ENCODE results near the gene CHST12.
"Not testable (repeated sequence)": the region's sequence is repeated elsewhere in the genome, so short reads cannot be mapped to it uniquely, and the experiment has no call there.

Gene CHST12

GRCh38 chr7:2435146-2435545 is 31.7 kb downstream of the CHST12 start:
- DNase-seq (ENCODE audit: low spot score) = no peak

- DNase-seq (ENCODE audit: low spot score) = no peak
Measured at GRCh38 chr7:2436341-2437104, 33.1 kb downstream of the CHST12 start.

GRCh38 chr7:2437136-2437535 is 33.7 kb downstream of the CHST12 start:
- no peak for DNase-seq (ENCODE audit: low spot score)

- no peak for DNase-seq (ENCODE audit: low spot score)
Measured at GRCh38 chr7:2437537-2438148, 34.2 kb downstream of the CHST12 start.

GRCh38 chr7:2438186-2438585 is 34.8 kb downstream of the CHST12 start:
- no peak for DNase-seq (ENCODE audit: low spot score)

- DNase-seq (ENCODE audit: low spot score) = no peak
Measured at GRCh38 chr7:2438775-2439174, 35.4 kb downstream of the CHST12 start.

- DNase-seq (ENCODE audit: low spot score) = no peak
Measured at GRCh38 chr7:2440608-2441245, 37.3 kb downstream of the CHST12 start.

GRCh38 chr7:2441430-2442058 is 38.1 kb downstream of the CHST12 start:
- DNase-seq (ENCODE audit: low spot score) = no peak

GRCh38 chr7:2443491-2443890 is 40.1 kb downstream of the CHST12 start:
- no peak for DNase-seq (ENCODE audit: low spot score)

GRCh38 chr7:2444476-2444875 is 41.1 kb downstream of the CHST12 start:
- peak; percentile 58 for DNase-seq (ENCODE audit: low spot score)

GRCh38 chr7:2445047-2445446 is 41.6 kb downstream of the CHST12 start:
- no peak for DNase-seq (ENCODE audit: low spot score)

GRCh38 chr7:2445898-2446555 is 42.6 kb downstream of the CHST12 start:
- peak; percentile 60 for DNase-seq (ENCODE audit: low spot score)

- DNase-seq (ENCODE audit: low spot score) = no peak
Measured at GRCh38 chr7:2446676-2447075, 43.3 kb downstream of the CHST12 start.

- DNase-seq (ENCODE audit: low spot score) = no peak
Measured at GRCh38 chr7:2450198-2451107, 47.0 kb downstream of the CHST12 start.

- DNase-seq (ENCODE audit: low spot score) = peak; percentile 85
Measured at GRCh38 chr7:2451171-2452073, 48.0 kb downstream of the CHST12 start.

GRCh38 chr7:2452074-2452507 is 48.7 kb downstream of the CHST12 start:
- DNase-seq (ENCODE audit: low spot score) = no peak

GRCh38 chr7:2452643-2453270 is 49.3 kb downstream of the CHST12 start:
- DNase-seq (ENCODE audit: low spot score) = no peak

GRCh38 chr7:2453849-2454248 is 50.4 kb downstream of the CHST12 start:
- not testable (repeated sequence) for DNase-seq (ENCODE audit: low spot score)

- DNase-seq (ENCODE audit: low spot score) = peak; percentile 38
Measured at GRCh38 chr7:2459674-2460073, 56.3 kb downstream of the CHST12 start.

- peak; percentile 78 for DNase-seq (ENCODE audit: low spot score)
Measured at GRCh38 chr7:2460188-2460587, 56.8 kb downstream of the CHST12 start.
